Upper lobe of left lung (tissue), 6 donors: ENCODE results near the gene SPOCK1. TPM values are rescaled to one million over a fixed set of nuclear protein-coding genes. Genes with fewer than 3 reads are reported as not detected.

ENCODE experiments used
- ATAC-seq, 2 donors: fragments of 200-7000 bp; cut with Tn5 transposase; one replicate each; pipeline ENCODE4 v1.9.1; 2022; ENCODE audit warnings: mild to moderate bottlenecking in 2 of 2, moderate library complexity in 2 of 2; ENCODE audit not compliant: low FRiP score in 2 of 2
- DNase-seq, 2 donors: peaks; one replicate each; pipeline ENCODE4 v3.0.0-alpha.2; 2019 to 2020
- H3K27ac ChIP-seq, 4 donors: fragments of 200-600 bp; sonication (generic); one replicate each; pipeline ENCODE4 v1.5.1; 2016 to 2019
- H3K27me3 ChIP-seq, 4 donors: fragments of 200-600 bp; sonication (generic); one replicate each; pipeline ENCODE4 v1.5.1; 2017 to 2019
- H3K36me3 ChIP-seq, 4 donors: fragments of 200-600 bp; sonication (generic); one replicate each; pipeline ENCODE4 v1.5.1; 2016 to 2019
- H3K4me1 ChIP-seq, 4 donors: fragments of 200-600 bp; sonication (generic); one replicate each; pipeline ENCODE4 v1.5.1; 2018 to 2019
- H3K4me3 ChIP-seq, 4 donors: fragments of 200-600 bp; sonication (generic); one replicate each; pipeline ENCODE4 v1.5.1; 2017 to 2019; ENCODE audit warnings: mild to moderate bottlenecking in 2 of 4, moderate library complexity in 1 of 4
- H3K9me3 ChIP-seq, 4 donors: fragments of 200-600 bp; sonication (generic); one replicate each; pipeline ENCODE4 v1.5.1; 2018 to 2019
- CTCF ChIP-seq, 6 experiments: fragments of 450-650 bp in 4 of 6; fragments of 200-600 bp in 2 of 6; sonication (generic) in 2 of 6; IDR thresholded peaks; one replicate each; pipeline ENCODE4 v1.5.1; 2016 to 2019; ENCODE audit warnings: antibody characterized with exemption in 6 of 6
- EP300 ChIP-seq, 4 donors: sonication (generic); formaldehyde crosslinking; IDR thresholded peaks; one replicate each; pipeline ENCODE4 v1.5.1; 2017; ENCODE audit warnings: antibody characterized with exemption in 4 of 4, control low read depth in 2 of 4
- POLR2A ChIP-seq, 4 donors: fragments of 450-650 bp; IDR thresholded peaks; one replicate each; pipeline ENCODE4 v1.5.1; 2016 to 2017; ENCODE audit warnings: antibody characterized with exemption in 4 of 4, mild to moderate bottlenecking in 2 of 4
- POLR2AphosphoS5 ChIP-seq, 2 donors: sonication (generic); formaldehyde crosslinking; IDR thresholded peaks; one replicate each; pipeline ENCODE4 v1.5.1; 2017; ENCODE audit warnings: antibody characterized with exemption in 2 of 2
- WGBS, 2 donors: methylation state at CpG; one replicate each; pipeline ENCODE4 v1.1.5; 2017 to 2018; 5-methylcytosine and 5-hydroxymethylcytosine counted together
- total RNA-seq, 6 donors: library from RNA; depleted of rRNA in 4 of 6; stranded (reverse); fragments of >200 nt in 4 of 6; gene quantifications; one replicate each; pipeline versions ENCODE4 v1.1.0 to v1.2.1, GENCODE V29; 2016 to 2021
- donor health status: DM: no; HTN: no; CAD: no; lungs with moderate emphysema.
- donor health status: DM: no; HTN: yes; CAD: no; lungs with severe emphysema.

SPOCK1 gene
- total RNA-seq, 6 donors from 2014 or later = 0.33 to 16.6 (median 2.0) TPM; not detected in 1

GRCh38 chr5:137446151-137446550, 53.0 kb downstream of the SPOCK1 start:
- ATAC-seq (no peak), DNase-seq (no peak)
- TF ChIP-seq POLR2AphosphoS5 (IDR thresholded peaks at IDR 0.05) = no peak
- no peak for TF ChIP-seq CTCF (IDR thresholded peaks at IDR 0.05)
- no peak for TF ChIP-seq POLR2A (IDR thresholded peaks at IDR 0.05)
- Histone ChIP-seq H3K9me3 (no peaks in the 10 kb centered on the region), H3K27ac (no peak overlapping the region), H3K4me1 (no peaks in the 10 kb centered on the region), H3K4me3 (no peak overlapping the region), H3K27me3 (no peaks in the 10 kb centered on the region), H3K36me3 (no peaks in the 10 kb centered on the region)
- 68% methylated on average over 1 of the region's 1 CpG for WGBS, 2 donors

- ATAC-seq = no peak
- H3K4me3 ChIP-seq = no peak overlapping the region
- H3K27me3 ChIP-seq = no peaks in the 10 kb centered on the region
- H3K4me1 ChIP-seq = no peaks in the 10 kb centered on the region
- TF ChIP-seq CTCF (IDR thresholded peaks at IDR 0.05) = no peak
- WGBS, 2 donors = 37 to 41% methylated on average over 1 of the region's 1 CpG
- no peaks in the 10 kb centered on the region for H3K9me3 ChIP-seq
- no peak overlapping the region for H3K27ac ChIP-seq
- no peaks in the 10 kb centered on the region for H3K36me3 ChIP-seq
- DNase-seq = no peak
These were observed 56.5 kb downstream of the SPOCK1 start for GRCh38 chr5:137442660-137443059.

- TF ChIP-seq POLR2A (IDR thresholded peaks at IDR 0.05) = no peak
- no peak for TF ChIP-seq EP300 (IDR thresholded peaks at IDR 0.05)
- TF ChIP-seq CTCF (IDR thresholded peaks at IDR 0.05) = no peak
- no peak for TF ChIP-seq POLR2AphosphoS5 (IDR thresholded peaks at IDR 0.05)
- WGBS, 2 donors = 82 to 92% methylated on average over 2 of the region's 2 CpGs
- H3K4me1 ChIP-seq = no peaks in the 10 kb centered on the region
- H3K36me3 ChIP-seq = no peaks in the 10 kb centered on the region
- ATAC-seq (no peak), DNase-seq (no peak)
- no peaks in the 10 kb centered on the region for H3K27me3 ChIP-seq
- no peak overlapping the region for H3K4me3 ChIP-seq
- H3K27ac ChIP-seq = no peak overlapping the region
- H3K9me3 ChIP-seq = no peaks in the 10 kb centered on the region
These were observed 57.6 kb downstream of the SPOCK1 start for GRCh38 chr5:137441476-137441875.

GRCh38 chr5:137440795-137441194, 58.3 kb downstream of the SPOCK1 start:
- ATAC-seq (no peak), DNase-seq (no peak)
- Histone ChIP-seq H3K4me1 (no peaks in the 10 kb centered on the region), H3K9me3 (no peaks in the 10 kb centered on the region), H3K27me3 (no peaks in the 10 kb centered on the region), H3K4me3 (no peak overlapping the region), H3K27ac (no peak overlapping the region), H3K36me3 (no peaks in the 10 kb centered on the region)
- TF ChIP-seq CTCF (IDR thresholded peaks at IDR 0.05) (no peak), POLR2A (IDR thresholded peaks at IDR 0.05) (no peak), EP300 (IDR thresholded peaks at IDR 0.05) (no peak), POLR2AphosphoS5 (IDR thresholded peaks at IDR 0.05) (no peak)
- WGBS, 2 donors = 50 to 67% methylated on average over 3 of the region's 3 CpGs

- H3K27me3 ChIP-seq = no peaks in the 10 kb centered on the region
- no peaks in the 10 kb centered on the region for H3K9me3 ChIP-seq
- no peak overlapping the region for H3K27ac ChIP-seq
- no peaks in the 10 kb centered on the region for H3K4me1 ChIP-seq
- DNase-seq (no peak), ATAC-seq (no peak)
- TF ChIP-seq CTCF (IDR thresholded peaks at IDR 0.05) (no peak), POLR2A (IDR thresholded peaks at IDR 0.05) (no peak), EP300 (IDR thresholded peaks at IDR 0.05) (no peak), POLR2AphosphoS5 (IDR thresholded peaks at IDR 0.05) (no peak)
- WGBS, 2 donors = 42 to 62% methylated on average over 3 of the region's 3 CpGs
- H3K4me3 ChIP-seq = no peak overlapping the region
- H3K36me3 ChIP-seq = no peaks in the 10 kb centered on the region
These were observed 59.5 kb downstream of the SPOCK1 start for GRCh38 chr5:137439645-137440044.
